Measurements from ENCODE around the gene SLC66A1.

The SLC66A1 gene

DNA sequence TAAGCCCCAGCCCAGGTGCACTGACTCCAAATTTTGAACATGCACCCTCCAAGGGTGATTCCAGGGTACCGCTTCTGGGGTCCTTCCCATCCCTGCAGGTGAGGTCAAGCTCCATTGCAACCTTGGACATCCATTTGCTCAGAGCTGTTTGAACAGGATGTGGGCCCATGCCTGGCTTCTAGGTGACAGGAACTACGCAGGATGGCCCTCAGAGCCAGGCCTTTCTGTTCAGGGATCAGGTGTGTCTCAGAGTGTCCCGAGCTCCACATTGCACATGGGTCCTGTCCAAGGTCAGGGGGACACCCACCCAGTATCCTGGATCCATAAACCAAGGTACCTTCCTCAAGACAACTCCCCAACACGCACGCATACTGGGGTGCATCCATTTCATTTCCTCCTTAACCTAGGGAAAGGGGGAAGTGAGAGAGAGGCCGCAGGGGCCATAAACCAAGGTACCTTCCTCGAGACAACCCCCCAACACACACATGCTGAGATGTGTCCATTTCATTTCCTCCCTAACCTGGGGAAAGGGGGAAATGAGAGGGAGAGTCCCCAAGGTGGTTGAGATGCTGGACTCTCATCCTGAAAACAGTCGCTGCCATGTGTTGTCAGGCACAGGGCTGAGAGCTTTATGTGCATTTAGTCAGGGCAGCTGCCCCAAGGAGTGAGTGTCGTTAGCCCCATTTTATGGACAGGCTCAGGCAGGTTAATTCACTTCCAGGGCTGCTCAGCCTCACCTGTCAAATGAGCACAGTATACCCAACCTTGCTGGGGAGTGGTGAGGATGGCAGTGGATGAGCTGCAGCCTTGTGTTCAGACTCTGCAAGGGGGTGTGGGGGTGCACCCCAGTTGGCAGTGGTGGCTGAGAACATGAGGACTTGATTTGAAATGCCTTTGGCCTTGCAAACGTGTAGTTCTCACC lies 2.1 kb downstream of the SLC66A1 start:
- H3K4me3 ChIP-seq (ENCODE audit: low read depth, low read length) = no peak overlapping the region
- H3K27ac ChIP-seq = no peak overlapping the region
- H3K9me3 ChIP-seq (ENCODE audit: severe bottlenecking) = no peaks in the 10 kb centered on the region
- DNase-seq = no peak
- peaks cover 31% of the 10 kb centered on the region for H3K36me3 ChIP-seq
- TF ChIP-seq, protein P1, sequence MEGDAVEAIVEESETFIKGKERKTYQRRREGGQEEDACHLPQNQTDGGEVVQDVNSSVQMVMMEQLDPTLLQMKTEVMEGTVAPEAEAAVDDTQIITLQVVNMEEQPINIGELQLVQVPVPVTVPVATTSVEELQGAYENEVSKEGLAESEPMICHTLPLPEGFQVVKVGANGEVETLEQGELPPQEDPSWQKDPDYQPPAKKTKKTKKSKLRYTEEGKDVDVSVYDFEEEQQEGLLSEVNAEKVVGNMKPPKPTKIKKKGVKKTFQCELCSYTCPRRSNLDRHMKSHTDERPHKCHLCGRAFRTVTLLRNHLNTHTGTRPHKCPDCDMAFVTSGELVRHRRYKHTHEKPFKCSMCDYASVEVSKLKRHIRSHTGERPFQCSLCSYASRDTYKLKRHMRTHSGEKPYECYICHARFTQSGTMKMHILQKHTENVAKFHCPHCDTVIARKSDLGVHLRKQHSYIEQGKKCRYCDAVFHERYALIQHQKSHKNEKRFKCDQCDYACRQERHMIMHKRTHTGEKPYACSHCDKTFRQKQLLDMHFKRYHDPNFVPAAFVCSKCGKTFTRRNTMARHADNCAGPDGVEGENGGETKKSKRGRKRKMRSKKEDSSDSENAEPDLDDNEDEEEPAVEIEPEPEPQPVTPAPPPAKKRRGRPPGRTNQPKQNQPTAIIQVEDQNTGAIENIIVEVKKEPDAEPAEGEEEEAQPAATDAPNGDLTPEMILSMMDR (IDR thresholded peaks at IDR 0.05; ENCODE audit: low read depth, low read length) = no peak
- H3K27me3 ChIP-seq (ENCODE audit: insufficient read depth, low read depth, severe bottlenecking) = no peaks in the 10 kb centered on the region

DNA sequence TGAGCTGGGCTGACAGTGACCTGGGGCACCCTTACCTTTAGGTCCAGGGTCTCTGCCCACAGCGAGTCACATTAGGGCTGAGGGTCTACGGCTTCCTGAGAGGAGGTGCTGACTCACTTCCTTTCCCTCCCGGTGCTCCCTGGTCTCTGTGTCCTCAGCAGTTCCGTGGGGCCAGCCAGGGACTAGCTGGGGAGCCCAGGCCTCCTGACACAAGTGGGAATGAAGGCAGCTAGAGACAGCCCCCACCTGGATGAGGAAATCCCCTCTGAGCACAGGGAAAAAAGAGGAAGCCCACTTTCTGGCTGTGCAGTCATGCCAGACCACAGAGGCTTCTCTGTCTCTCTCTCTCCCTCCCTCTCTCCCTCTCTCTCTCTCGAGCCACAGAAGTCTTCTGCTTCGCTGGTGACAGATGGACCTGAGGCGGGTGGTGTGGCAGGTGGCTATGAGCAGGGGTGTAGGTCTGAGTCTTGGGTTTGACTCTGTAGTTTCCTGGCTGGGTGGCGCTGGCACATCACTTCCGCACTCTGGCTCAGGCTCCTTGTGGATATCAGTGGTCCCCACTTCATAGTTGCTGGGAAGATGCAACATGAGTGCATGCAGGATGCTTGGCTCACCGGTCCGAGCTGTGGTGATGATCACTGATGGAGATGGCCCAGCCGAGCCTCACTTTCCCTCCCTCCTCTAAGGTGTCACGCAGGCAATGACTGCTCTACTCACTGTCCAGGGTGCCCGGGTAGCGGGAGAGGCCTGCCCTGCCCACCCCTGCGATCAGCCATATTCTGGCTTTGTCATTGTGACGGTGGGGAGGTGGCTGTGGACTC lies 3.5 kb downstream of the SLC66A1 start:
- H3K4me3 ChIP-seq (ENCODE audit: low read depth, low read length) = no peak overlapping the region
- H3K27me3 ChIP-seq (ENCODE audit: insufficient read depth, low read depth, severe bottlenecking) = no peaks in the 10 kb centered on the region
- peaks cover 22% of the 10 kb centered on the region for H3K36me3 ChIP-seq
- H3K27ac ChIP-seq = peak overlapping the region; percentile 61
- no peaks in the 10 kb centered on the region for H3K9me3 ChIP-seq (ENCODE audit: severe bottlenecking)
- TF ChIP-seq, protein P1 (IDR thresholded peaks at IDR 0.05; ENCODE audit: low read depth, low read length) = no peak
- peak; percentile 68 for DNase-seq

DNA sequence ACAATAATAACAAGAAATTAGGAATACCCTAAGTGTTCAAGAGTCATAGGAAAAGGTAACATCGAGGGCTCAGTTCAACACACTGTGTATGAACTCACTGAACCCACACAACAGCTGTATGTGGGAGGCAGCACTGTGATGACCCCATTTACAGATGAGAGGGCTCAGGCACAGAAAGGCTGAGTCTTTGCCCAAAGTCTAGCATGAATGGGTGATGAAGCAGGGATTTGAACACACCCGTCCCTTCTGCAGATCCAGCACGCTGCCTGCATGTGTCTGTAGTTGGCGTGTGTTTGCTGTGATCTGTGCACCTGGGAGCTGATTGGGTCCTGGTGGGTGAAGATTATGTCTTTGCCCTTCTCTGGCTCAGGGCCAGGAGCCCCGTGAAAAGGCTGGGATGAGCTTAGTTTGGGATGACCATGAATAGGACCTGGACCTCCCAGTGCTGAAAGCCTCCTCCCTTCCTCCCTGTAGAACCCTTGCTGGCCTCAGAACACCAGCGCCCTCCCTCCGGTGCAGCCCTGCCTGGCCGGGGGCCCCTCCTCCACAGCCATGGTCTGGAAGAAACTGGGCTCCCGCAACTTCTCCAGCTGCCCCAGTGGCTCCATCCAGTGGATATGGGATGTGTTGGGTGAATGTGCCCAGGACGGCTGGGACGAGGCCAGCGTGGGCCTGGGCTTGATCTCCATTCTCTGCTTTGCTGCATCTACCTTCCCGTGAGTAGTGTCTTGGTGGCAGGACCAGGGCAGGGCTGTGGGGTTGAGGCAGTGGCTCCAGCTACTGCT lies 5.2 kb downstream of the SLC66A1 start:
- TF ChIP-seq, protein P1 (IDR thresholded peaks at IDR 0.05; ENCODE audit: low read depth, low read length) = 0 out of 2 replicates have a peak, but pooled peaks have one; percentile 8
- H3K9me3 ChIP-seq (ENCODE audit: severe bottlenecking) = no peaks in the 10 kb centered on the region
- DNase-seq = no peak
- H3K27ac ChIP-seq = no peak overlapping the region
- H3K4me3 ChIP-seq (ENCODE audit: low read depth, low read length) = no peak overlapping the region
- H3K36me3 ChIP-seq = peaks cover 23% of the 10 kb centered on the region
- H3K27me3 ChIP-seq (ENCODE audit: insufficient read depth, low read depth, severe bottlenecking) = no peaks in the 10 kb centered on the region

DNA sequence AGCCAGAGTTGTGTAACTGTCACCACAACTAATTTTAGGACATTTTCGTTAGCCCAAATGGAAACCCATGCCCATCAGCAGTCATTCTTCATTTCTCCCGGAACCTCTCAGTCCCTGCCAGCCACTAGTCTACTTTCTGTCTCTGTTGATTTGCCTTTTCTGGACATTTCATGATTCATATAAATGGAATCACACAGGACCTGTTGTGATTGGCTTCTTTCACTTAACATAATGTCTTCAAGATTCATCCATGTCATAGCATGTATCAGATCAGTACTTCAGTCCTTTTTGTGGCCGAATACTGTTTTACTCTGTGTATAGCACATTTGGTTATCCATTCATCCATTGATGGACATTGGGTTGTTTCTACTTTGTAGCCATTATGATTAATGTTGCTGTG lies 7.1 kb downstream of the SLC66A1 start:
- DNase-seq = no peak
- H3K9me3 ChIP-seq (ENCODE audit: severe bottlenecking) = no peaks in the 10 kb centered on the region
- H3K27ac ChIP-seq = no peak overlapping the region
- H3K36me3 ChIP-seq = peaks cover 24% of the 10 kb centered on the region
- TF ChIP-seq, protein P1 (IDR thresholded peaks at IDR 0.05; ENCODE audit: low read depth, low read length) = no peak
- no peaks in the 10 kb centered on the region for H3K27me3 ChIP-seq (ENCODE audit: insufficient read depth, low read depth, severe bottlenecking)
- H3K4me3 ChIP-seq (ENCODE audit: low read depth, low read length) = no peak overlapping the region

DNA sequence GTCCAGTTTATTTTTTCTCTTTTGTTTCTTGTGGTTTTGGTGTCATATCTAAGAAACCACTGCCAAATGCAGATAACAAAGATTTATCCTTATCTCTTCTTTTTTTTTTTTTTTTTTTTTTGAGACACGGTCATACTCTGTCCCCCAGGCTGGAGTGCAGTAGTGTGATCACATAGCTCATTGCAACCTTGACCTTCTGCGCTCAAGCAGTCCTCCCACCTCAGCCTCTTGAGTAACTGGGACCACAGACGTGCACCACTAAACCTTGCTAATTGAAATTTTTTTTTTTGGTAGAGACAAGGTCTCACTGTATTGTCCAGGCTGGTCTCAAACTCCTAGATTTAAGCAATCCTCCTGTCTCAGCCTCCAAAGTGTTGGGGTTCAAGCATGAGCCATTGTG lies 8.9 kb downstream of the SLC66A1 start:
- DNase-seq = no peak
- Histone ChIP-seq H3K27me3 (ENCODE audit: insufficient read depth, low read depth, severe bottlenecking) (no peaks in the 10 kb centered on the region), H3K27ac (no peak overlapping the region), H3K9me3 (ENCODE audit: severe bottlenecking) (no peaks in the 10 kb centered on the region), H3K36me3 (peaks cover 36% of the 10 kb centered on the region), H3K4me3 (ENCODE audit: low read depth, low read length) (no peak overlapping the region)
- TF ChIP-seq, protein P1 (IDR thresholded peaks at IDR 0.05; ENCODE audit: low read depth, low read length) = no peak
